IMR-90 (cell line): ENCODE measurements around the gene PDE11A. TPM values are rescaled to one million over a fixed set of nuclear protein-coding genes. Genes with fewer than 3 reads are reported as not detected.

ENCODE experiments used
- ATAC-seq: fragments of 200-7000 bp; cut with Tn5 transposase; 2 replicates; pipeline ENCODE4 v1.9.1; 2020; ENCODE audit warnings: low read depth, mild to moderate bottlenecking, moderate library complexity
- BruUV-seq: library from RNA; stranded (reverse); fragments of 400-500 nt; replicated peaks from 2 replicates; lab custom pipeline; 2021; lab: Mats Ljungman, UMichigan
- CTCF ChIA-PET: fragments of 300-600 bp; formaldehyde crosslinking; extraction: SDS; loops from one replicate; lab custom pipeline; 2021; ENCODE audit warnings: antibody characterized with exemption; lab: Yijun Ruan, JAX
- POLR2A ChIA-PET: fragments of 300-600 bp; sonication (Branson Sonifier 250); formaldehyde crosslinking; loops from one replicate; lab custom pipeline; 2022; ENCODE audit warnings: antibody characterized with exemption; ENCODE audit not compliant: unreplicated experiment; lab: Charles Lee
- DNase-seq: peaks from one replicate; pipeline ENCODE4 v3.0.0; 2013
- H2AFZ ChIP-seq: replicated peaks from 2 replicates; pipeline ENCODE3; 2013; ENCODE audit warnings: low read length, mild to moderate bottlenecking; ENCODE audit not compliant: poor library complexity
- H2AK5ac ChIP-seq: 2 replicates; pipeline ENCODE4 v1.6.1; 2013; ENCODE audit warnings: low read depth, low read length, inconsistent platforms
- H2AK9ac ChIP-seq: replicated peaks from 2 replicates; pipeline ENCODE3; 2013; ENCODE audit warnings: mild to moderate bottlenecking, low read depth, low read length, moderate library complexity; ENCODE audit not compliant: poor library complexity
- H2BK120ac ChIP-seq: 2 replicates; pipeline ENCODE4 v1.6.1; 2013; ENCODE audit warnings: low read depth, low read length, inconsistent platforms
- H2BK15ac ChIP-seq: 3 replicates; pipeline ENCODE4 v1.6.1; 2013; ENCODE audit warnings: low read depth, low read length, inconsistent platforms
- H2BK20ac ChIP-seq: 2 replicates; pipeline ENCODE4 v1.6.1; 2013; ENCODE audit warnings: low read depth, mild to moderate bottlenecking, inconsistent platforms, low read length, moderate library complexity
- H2BK5ac ChIP-seq: 2 replicates; pipeline ENCODE4 v1.6.1; 2013; ENCODE audit warnings: mild to moderate bottlenecking, low read depth, low read length, inconsistent platforms; ENCODE audit not compliant: poor library complexity, severe bottlenecking
- H3K14ac ChIP-seq: replicated peaks from 2 replicates; pipeline ENCODE4 v1.6.1; 2013; ENCODE audit warnings: low read depth, low read length, inconsistent platforms
- H3K18ac ChIP-seq: 2 replicates; pipeline ENCODE4 v1.6.1; 2013; ENCODE audit warnings: low read depth, low read length, control low read depth
- H3K23ac ChIP-seq: 2 replicates; pipeline ENCODE4 v1.6.1; 2013; ENCODE audit warnings: low read depth, low read length, inconsistent platforms
- H3K27ac ChIP-seq: 2 replicates; pipeline ENCODE4 v1.5.1; 2013; ENCODE audit warnings: mild to moderate bottlenecking, control low read depth, low read length; ENCODE audit not compliant: insufficient read depth
- H3K27me3 ChIP-seq: 2 replicates; pipeline ENCODE4 v1.6.1; 2013; ENCODE audit warnings: low read length; ENCODE audit not compliant: control insufficient read depth, insufficient read depth
- H3K36me3 ChIP-seq: 2 replicates; pipeline ENCODE4 v1.6.1; 2013; ENCODE audit warnings: low read length, mixed read lengths; ENCODE audit not compliant: control insufficient read depth, insufficient read depth
- H3K4ac ChIP-seq: 2 replicates; pipeline ENCODE4 v1.6.1; 2013; ENCODE audit warnings: low read depth, low read length, inconsistent platforms
- H3K4me1 ChIP-seq: 2 replicates; pipeline ENCODE4 v1.6.1; 2013; ENCODE audit warnings: low read length, mixed read lengths; ENCODE audit not compliant: control insufficient read depth, insufficient read depth
- H3K4me2 ChIP-seq: 2 replicates; pipeline ENCODE4 v1.6.1; 2013; ENCODE audit warnings: low read depth, mild to moderate bottlenecking, control low read depth, low read length, moderate library complexity
- H3K4me3 ChIP-seq: 2 replicates; pipeline ENCODE4 v1.5.1; 2013; ENCODE audit warnings: low read depth, mild to moderate bottlenecking, control low read depth, low read length, moderate library complexity; ENCODE audit not compliant: insufficient read depth
- H3K56ac ChIP-seq: 2 replicates; pipeline ENCODE4 v1.6.1; 2013; ENCODE audit warnings: low read length, inconsistent platforms; ENCODE audit not compliant: insufficient read depth; ENCODE audit errors: extremely low read depth
- H3K79me1 ChIP-seq, 2 experiments: 2 replicates each; pipeline ENCODE4 v1.6.1; 2013; ENCODE audit warnings: low read length in 2 of 2, inconsistent platforms in 1 of 2, low read depth in 1 of 2
- H3K9ac ChIP-seq: 2 replicates; pipeline ENCODE4 v1.6.1; 2013; ENCODE audit warnings: low read depth, low read length, control low read depth
- H3K9me1 ChIP-seq: 2 replicates; pipeline ENCODE4 v1.6.1; 2013; ENCODE audit warnings: low read length, inconsistent platforms; ENCODE audit not compliant: insufficient read depth
- H3K9me3 ChIP-seq: 2 replicates; pipeline ENCODE4 v1.6.1; 2013; ENCODE audit warnings: low read length; ENCODE audit not compliant: control insufficient read depth, insufficient read depth
- H4K20me1 ChIP-seq: 2 replicates; pipeline ENCODE4 v1.6.1; 2013; ENCODE audit warnings: low read length, inconsistent platforms; ENCODE audit not compliant: insufficient read depth
- H4K5ac ChIP-seq: 2 replicates; pipeline ENCODE4 v1.6.1; 2013; ENCODE audit warnings: mild to moderate bottlenecking, low read depth, low read length, control low read depth
- H4K8ac ChIP-seq, 2 experiments: 2 replicates each; pipeline ENCODE4 v1.6.1; 2013; ENCODE audit warnings: low read depth in 2 of 2, low read length in 2 of 2, control low read depth in 1 of 2, inconsistent platforms in 1 of 2
- H4K91ac ChIP-seq: 2 replicates; pipeline ENCODE4 v1.6.1; 2013; ENCODE audit warnings: low read depth, low read length, inconsistent platforms; ENCODE audit not compliant: insufficient read depth
- BHLHE40 ChIP-seq: fragments of 150-350 bp; IDR thresholded peaks from 2 replicates; pipeline ENCODE4 v1.6.1; 2016; ENCODE audit warnings: mild to moderate bottlenecking, low read depth, low read length
- CEBPB ChIP-seq: IDR thresholded peaks from 2 replicates; pipeline ENCODE4 v1.6.1; 2012; ENCODE audit warnings: low read depth, low read length, improper control_type of control experiment
- MAFK ChIP-seq: IDR thresholded peaks from 2 replicates; pipeline ENCODE4 v1.6.1; 2012; ENCODE audit warnings: low read depth, low read length, improper control_type of control experiment
- MAZ ChIP-seq: IDR thresholded peaks from 2 replicates; pipeline ENCODE4 v1.6.1; 2012; ENCODE audit warnings: low read depth, mild to moderate bottlenecking, low read length, improper control_type of control experiment, moderate library complexity, borderline replicate concordance
- MXI1 ChIP-seq: IDR thresholded peaks from 2 replicates; pipeline ENCODE4 v1.6.1; 2012; ENCODE audit warnings: low read depth, mild to moderate bottlenecking, low read length, moderate library complexity, borderline replicate concordance
- POLR2A ChIP-seq: IDR thresholded peaks from 2 replicates; pipeline ENCODE4 v1.6.1; 2012; ENCODE audit warnings: mild to moderate bottlenecking, low read depth, low read length
- RFX5 ChIP-seq: IDR thresholded peaks from 2 replicates; pipeline ENCODE4 v1.8.0; 2012; ENCODE audit warnings: low read depth, mild to moderate bottlenecking, low read length, moderate library complexity
- WGBS, 2 experiments: methylation state at CpG; one replicate each; pipeline versions ENCODE4 v1.1.5 to v1.1.7; 2013; ENCODE audit warnings: missing lambda C conversion rate in 2 of 2; ENCODE audit not compliant: insufficient read length in 1 of 2; ENCODE audit errors: extremely low coverage in 2 of 2; 5-methylcytosine and 5-hydroxymethylcytosine counted together
- dilution Hi-C: fragments of 300-500 bp; cut with HindIII; formaldehyde crosslinking; loops from one replicate; pipeline ENCODE4 v1.14.3; 2018; ENCODE audit warnings: low sequenced_read_pairs; ENCODE audit not compliant: unreplicated experiment
- in situ Hi-C: fragments of 300-500 bp; cut with MboI; formaldehyde crosslinking; loops from 3 replicates; pipeline ENCODE4 v1.14.3; 2019; ENCODE audit warnings: low sequenced_read_pairs, inconsistent platforms, mixed read lengths
- intact Hi-C: fragments of 100-400 bp; cut with micrococcal nuclease; formaldehyde crosslinking; loops from 2 replicates; pipeline ENCODE4 v1.10.0; 2022
- polyA plus RNA-seq, 3 experiments: library from polyadenylated mRNA; depleted of rRNA; stranded (reverse); fragments of >200 nt; gene quantifications; 2 replicates each; pipeline ENCODE4 v1.2.3, GENCODE V29; 2012; ENCODE audit warnings: low replicate concordance in 1 of 3
- total RNA-seq: library from RNA; depleted of rRNA; stranded (reverse); fragments of >200 nt; gene quantifications from 2 replicates; pipeline ENCODE4 v1.2.3, GENCODE V29; 2012

The PDE11A gene
- total and polyA plus RNA-seq, 2 of the 4 experiments (the other 2 are of a cell fraction): 0.21 to 0.72 TPM

- H3K9me1 ChIP-seq: no peaks in the 10 kb centered on the region
- H2AFZ ChIP-seq: no peak overlapping the region
- H3K9ac ChIP-seq: no peak overlapping the region
- no peak overlapping the region for H3K4me3 ChIP-seq
- no peaks in the 10 kb centered on the region for H3K4me1 ChIP-seq
- ATAC-seq (no peak), DNase-seq (no peak)
- ChIA-PET POLR2A (no interaction called here), CTCF (no interaction called here)
- no peaks in the 10 kb centered on the region for H3K9me3 ChIP-seq
- no peaks in the 10 kb centered on the region for H4K20me1 ChIP-seq
- H3K56ac ChIP-seq: no peak overlapping the region
- H2AK5ac ChIP-seq: no peak overlapping the region
- H2BK20ac ChIP-seq: no peak overlapping the region
- H2BK15ac ChIP-seq: no peak overlapping the region
- H3K36me3 ChIP-seq: no peaks in the 10 kb centered on the region
- no peak overlapping the region for H4K8ac ChIP-seq
- in situ Hi-C loops: loop anchor here (10.0 kb wide), 1 partner anchor 386 kb away; no protein-coding TSS in a partner anchor
- no peak overlapping the region for H4K91ac ChIP-seq
- H3K23ac ChIP-seq: no peak overlapping the region
- no peak overlapping the region for H3K4me2 ChIP-seq
- no CpG with 5 or more reads among the region's 2 CpGs for WGBS, 2 experiments
- no peak overlapping the region for H3K18ac ChIP-seq
- no TSS peak for BruUV-seq
- no peak overlapping the region for H2BK5ac ChIP-seq
- H3K79me1 ChIP-seq: no peaks in the 10 kb centered on the region
- H2BK120ac ChIP-seq: no peak overlapping the region
- H3K14ac ChIP-seq: no peak overlapping the region
- dilution Hi-C loops: no loop called here
- TF ChIP-seq RFX5: no peak
- no peak for TF ChIP-seq MAFK
- no peak for TF ChIP-seq MXI1
- TF ChIP-seq BHLHE40: no peak
- no peak for TF ChIP-seq MAZ
- TF ChIP-seq CEBPB: no peak
- no peak for TF ChIP-seq POLR2A
- no peak overlapping the region for H2AK9ac ChIP-seq
- H4K5ac ChIP-seq: no peak overlapping the region
- no peak overlapping the region for H3K4ac ChIP-seq
- H3K27me3 ChIP-seq: peaks cover 2% of the 10 kb centered on the region
- no peak overlapping the region for H3K27ac ChIP-seq
- intact Hi-C loops: loop anchor here (5.0 kb wide), 3 partner anchors 119 to 459 kb away; partner anchors contain the start of gene NFE2L2
These were observed 351.5 kb downstream of the PDE11A start for GRCh38 chr2:177721087-177721486.
